Measurements from ENCODE around the gene CYP2S1. TPM values are rescaled to one million over a fixed set of nuclear protein-coding genes. Genes with fewer than 3 reads are reported as not detected.
A peak's percentile ranks its signal among the peaks of the same experiment; 100 is the strongest.

Gene CYP2S1
- total and polyA plus RNA-seq, 9 of the 15 experiments (the other 6 are each of a cell fraction or from before 2014, with no cell fraction given), result 0.07 to 1.9 (median 0.41) TPM

DNA sequence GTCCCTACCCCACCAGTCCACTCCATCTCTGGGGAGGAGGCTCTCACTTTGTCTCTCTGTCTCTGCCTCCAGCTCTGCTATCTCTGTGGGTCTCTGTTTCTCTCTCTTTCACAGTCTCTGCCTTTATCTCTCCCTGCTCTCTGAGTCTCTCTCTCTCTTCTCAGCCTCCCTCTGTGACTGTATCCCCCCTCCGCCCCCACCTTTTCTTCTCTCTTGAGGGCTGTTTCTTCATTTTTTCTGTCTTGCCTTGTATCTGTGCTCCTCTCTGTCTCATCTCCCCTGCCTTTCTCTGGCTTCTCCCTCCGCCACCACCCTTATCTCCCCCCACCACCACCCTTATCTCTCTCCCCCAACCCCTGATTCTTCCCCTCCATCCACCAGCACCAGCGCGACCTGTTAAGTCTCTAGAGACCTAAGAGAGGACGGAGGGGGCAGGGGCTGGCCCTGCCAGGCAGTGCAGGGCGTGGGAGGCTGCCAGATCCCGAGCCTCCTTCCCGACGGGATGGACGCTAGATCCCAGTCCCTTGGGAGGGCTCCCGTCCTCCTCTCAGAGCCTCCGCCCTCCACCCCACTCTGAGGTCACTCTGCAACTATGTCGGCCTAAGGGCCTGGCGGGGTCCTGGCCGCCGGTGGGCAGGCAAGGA is 27.0 kb downstream of the CYP2S1 start (continued):
- TF ChIP-seq PRDM10 (IDR thresholded peaks at IDR 0.05; ENCODE audit: partially characterized antibody), result peak; percentile 46
- no peak for TF ChIP-seq PYGO2 (tag; IDR thresholded peaks at IDR 0.05)
- TF ChIP-seq MTF1 (CRISPR knock-in tag; IDR thresholded peaks at IDR 0.05; ENCODE audit: borderline replicate concordance), result no peak
- TF ChIP-seq POU5F1 (IDR thresholded peaks at IDR 0.05; ENCODE audit: borderline replicate concordance, low read depth, low read length, partially characterized antibody), result no peak
- TF ChIP-seq AFF4 (CRISPR knock-in tag; IDR thresholded peaks at IDR 0.05), result no peak
- peak in 1 of 2 experiments; percentile 77; a peak in 2 of 4 replicates for TF ChIP-seq RCOR1 (IDR thresholded peaks at IDR 0.05; ENCODE audit: borderline replicate concordance in 1 of 2, low read depth in 2 of 2, low read length in 2 of 2)
- TF ChIP-seq COPS2 (conservative IDR thresholded peaks at IDR 0.05), result no peak
- no peak for TF ChIP-seq TEAD1 (CRISPR knock-in tag; IDR thresholded peaks at IDR 0.05)
- TF ChIP-seq ZBED1 (IDR thresholded peaks at IDR 0.05), result no peak
- TF ChIP-seq LCOR (CRISPR knock-in tag; IDR thresholded peaks at IDR 0.05), result no peak
- TF ChIP-seq, protein P1, sequence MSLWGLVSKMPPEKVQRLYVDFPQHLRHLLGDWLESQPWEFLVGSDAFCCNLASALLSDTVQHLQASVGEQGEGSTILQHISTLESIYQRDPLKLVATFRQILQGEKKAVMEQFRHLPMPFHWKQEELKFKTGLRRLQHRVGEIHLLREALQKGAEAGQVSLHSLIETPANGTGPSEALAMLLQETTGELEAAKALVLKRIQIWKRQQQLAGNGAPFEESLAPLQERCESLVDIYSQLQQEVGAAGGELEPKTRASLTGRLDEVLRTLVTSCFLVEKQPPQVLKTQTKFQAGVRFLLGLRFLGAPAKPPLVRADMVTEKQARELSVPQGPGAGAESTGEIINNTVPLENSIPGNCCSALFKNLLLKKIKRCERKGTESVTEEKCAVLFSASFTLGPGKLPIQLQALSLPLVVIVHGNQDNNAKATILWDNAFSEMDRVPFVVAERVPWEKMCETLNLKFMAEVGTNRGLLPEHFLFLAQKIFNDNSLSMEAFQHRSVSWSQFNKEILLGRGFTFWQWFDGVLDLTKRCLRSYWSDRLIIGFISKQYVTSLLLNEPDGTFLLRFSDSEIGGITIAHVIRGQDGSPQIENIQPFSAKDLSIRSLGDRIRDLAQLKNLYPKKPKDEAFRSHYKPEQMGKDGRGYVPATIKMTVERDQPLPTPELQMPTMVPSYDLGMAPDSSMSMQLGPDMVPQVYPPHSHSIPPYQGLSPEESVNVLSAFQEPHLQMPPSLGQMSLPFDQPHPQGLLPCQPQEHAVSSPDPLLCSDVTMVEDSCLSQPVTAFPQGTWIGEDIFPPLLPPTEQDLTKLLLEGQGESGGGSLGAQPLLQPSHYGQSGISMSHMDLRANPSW (CRISPR knock-in tag; IDR thresholded peaks at IDR 0.05), result no peak
- no peak for TF ChIP-seq JUNB (CRISPR knock-in tag; conservative IDR thresholded peaks at IDR 0.05)
- TF ChIP-seq IRF2 (CRISPR knock-in tag; IDR thresholded peaks at IDR 0.05), result no peak
- TF ChIP-seq RB1 (IDR thresholded peaks at IDR 0.05; ENCODE audit: low read depth), result no peak
- no peak for TF ChIP-seq ZNF436 (CRISPR knock-in tag; IDR thresholded peaks at IDR 0.05)
- no peak for TF ChIP-seq MEIS2 (IDR thresholded peaks at IDR 0.05; ENCODE audit: partially characterized antibody)
- TF ChIP-seq USF1 (CRISPR knock-in tag; IDR thresholded peaks at IDR 0.05), result no peak
- TF ChIP-seq MCM5 (IDR thresholded peaks at IDR 0.05; ENCODE audit: low read depth), result no peak
